NCI-H2196 (cell line): ENCODE results near the gene RAB11FIP5.
"Not testable (repeated sequence)": the region's sequence is repeated elsewhere in the genome, so short reads cannot be mapped to it uniquely, and the experiment has no call there.

Experiments
- DNase-seq: peaks from one replicate; lab custom pipeline; 2025; ENCODE audit not compliant: unreplicated experiment; lab: John Stamatoyannopoulos, UW

Gene RAB11FIP5

DNA sequence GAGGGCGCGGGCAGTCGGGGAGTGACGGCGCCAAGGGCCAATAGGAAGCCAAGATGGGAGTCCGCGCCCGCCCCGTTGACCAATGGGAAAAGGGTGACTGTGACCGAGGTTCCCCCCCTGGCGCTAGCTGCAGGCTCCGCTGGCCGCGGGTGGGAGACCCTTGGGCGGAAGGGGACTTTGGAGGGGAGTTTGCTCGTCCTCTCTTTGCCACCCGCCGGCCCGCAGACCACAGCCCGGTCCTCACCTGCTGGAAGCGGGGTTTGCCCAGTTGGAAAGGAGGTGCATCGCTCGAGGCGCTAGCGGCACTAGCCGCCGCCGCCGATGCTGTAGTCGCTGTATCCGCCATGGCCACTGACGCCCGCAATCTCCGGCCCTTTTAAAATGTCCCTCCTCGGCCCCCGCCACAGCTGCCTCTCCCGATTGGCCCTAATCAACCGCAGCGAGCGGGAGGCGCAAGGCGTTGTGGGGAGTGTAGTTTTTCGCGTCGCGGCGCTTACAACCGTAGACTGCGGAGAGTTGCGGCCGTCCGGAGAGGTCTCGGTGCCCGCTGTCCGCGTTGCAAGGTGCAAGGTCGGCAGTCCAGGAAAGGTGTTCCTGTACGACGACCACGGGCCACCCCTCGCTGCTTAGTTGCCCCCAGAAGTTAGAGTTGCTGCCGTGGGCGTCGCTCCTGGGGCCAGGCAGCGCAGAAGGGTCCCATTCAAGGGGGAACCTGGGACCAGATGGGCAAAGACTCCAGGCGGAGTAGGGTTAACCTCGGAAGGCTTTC is 41.2 kb downstream of the RAB11FIP5 start, which contains the start of gene SFXN5:
Gene SFXN5, minus strand, starts transcription at position 353 of the 769 bp plus-strand sequence. Its CDS starts 7 bp downstream, at position 346.
- DNase-seq = peak; percentile 77

- DNase-seq = no peak
Observed at GRCh38 chr2:73070643-73071359, 41.9 kb downstream of the RAB11FIP5 start.

DNA sequence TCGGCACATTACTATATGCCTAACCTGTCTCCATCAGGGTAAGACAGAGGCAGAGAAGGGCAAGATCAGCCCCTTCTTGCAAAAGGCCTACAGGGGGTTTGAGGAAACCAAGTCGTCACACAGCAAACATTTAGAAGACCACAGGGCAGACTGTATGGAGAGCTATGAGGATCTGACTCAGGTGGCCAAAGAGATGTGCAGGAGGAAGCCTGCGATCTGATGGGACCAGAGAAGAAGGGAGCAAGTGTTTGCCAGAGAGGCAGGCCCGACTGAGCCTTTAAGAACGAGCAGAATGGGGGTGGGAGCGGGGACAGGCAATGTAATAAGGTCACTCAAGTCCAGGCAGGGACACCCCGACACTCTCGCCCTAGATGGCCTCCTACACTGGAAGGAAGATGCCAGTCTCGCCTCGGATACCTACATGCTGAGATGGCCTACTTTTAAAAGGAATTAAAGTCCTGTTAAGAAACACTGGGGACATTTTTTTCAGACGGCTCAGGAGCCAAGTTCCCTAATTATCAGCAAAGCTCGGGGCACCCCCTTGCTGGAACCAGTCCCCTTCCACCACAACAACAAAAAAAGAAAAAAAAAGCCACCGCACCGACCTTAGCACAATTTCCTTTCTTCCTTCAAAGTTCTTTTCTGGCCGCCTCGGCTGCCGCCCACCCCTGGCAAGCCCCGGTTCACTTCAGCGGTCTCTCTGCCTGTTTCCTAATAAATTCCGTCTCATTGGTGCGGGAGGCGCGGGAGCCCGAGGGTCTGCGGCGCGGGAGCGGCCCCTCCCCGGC is 42.7 kb downstream of the RAB11FIP5 start:
- no peak for DNase-seq

GRCh38 chr2:73069041-73069854 is 43.5 kb downstream of the RAB11FIP5 start:
- no peak for DNase-seq

GRCh38 chr2:73068147-73068546 is 44.6 kb downstream of the RAB11FIP5 start:
- DNase-seq = no peak

- DNase-seq = no peak
Observed at GRCh38 chr2:73067043-73067442, 45.7 kb downstream of the RAB11FIP5 start.

DNA sequence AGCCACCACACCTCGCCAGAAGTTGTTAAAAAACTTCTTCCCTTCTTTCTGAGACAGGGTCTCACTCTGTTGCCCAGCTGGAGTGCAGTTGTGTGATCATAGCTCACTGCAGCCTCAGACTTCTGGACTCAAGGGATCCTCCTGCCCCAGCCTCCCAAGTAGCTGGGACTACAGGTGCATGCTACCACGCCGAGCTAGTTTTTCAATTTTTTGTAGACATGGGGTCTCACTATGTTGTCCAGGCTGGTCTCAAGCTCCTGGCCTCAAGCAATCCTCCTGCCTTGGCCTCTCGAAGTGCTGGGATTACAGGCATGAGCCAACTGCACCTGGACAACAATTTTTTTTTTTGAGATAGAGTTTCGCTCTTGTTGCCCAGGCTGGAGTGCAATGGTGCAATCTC is 47.7 kb downstream of the RAB11FIP5 start:
- not testable (repeated sequence) for DNase-seq

DNA sequence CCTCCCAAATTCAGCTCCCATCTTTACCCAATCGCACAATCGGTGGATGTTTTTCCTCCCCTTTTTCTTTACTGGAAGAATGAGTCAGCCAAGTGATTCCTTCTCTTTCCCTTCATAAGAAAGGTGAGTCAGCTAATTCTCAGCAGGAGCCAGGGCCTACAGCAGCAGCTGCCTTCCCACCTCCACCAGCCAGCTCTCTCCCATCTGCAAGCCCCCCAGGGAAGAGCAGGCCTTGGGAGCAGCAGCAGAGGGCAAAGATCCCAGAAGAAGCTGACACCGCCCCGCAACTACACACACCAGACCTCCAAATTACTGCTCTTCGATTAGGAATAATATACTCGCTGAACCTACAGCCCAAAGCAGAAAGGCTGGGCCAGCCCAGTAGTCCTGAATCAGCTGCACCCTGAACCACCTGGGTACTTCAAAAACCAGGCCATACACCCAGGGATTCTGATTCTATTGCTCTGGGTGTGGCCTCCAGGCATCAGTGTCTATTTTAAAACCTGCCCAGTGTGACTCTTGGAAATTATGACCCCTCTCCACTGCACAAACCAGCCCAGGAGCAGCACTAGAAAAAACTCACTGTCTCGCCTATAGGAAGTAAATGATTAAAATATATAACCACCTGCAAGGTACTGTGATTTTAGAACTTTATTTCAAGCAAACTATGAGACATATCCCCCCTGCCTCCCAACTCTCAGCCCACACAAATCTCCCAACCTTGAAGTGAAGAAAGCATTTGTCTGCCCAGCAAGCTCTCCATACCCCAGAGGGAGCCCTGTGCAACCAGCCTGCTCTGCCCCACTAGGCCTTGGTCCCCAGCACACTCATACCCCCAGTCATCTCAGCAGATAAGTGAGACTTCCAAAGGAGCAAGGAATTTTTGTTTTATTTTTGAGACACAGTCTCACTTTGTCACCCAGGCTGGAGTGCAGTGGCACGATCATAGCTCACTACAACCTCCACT is 48.6 kb downstream of the RAB11FIP5 start:
- DNase-seq = peak; percentile 3

GRCh38 chr2:73063472-73063871 is 49.3 kb downstream of the RAB11FIP5 start:
- no peak for DNase-seq

GRCh38 chr2:73059106-73059505 is 53.6 kb downstream of the RAB11FIP5 start:
- DNase-seq = no peak

GRCh38 chr2:73054980-73055379 is 57.8 kb downstream of the RAB11FIP5 start:
- DNase-seq = no peak

- DNase-seq = no peak
Observed at GRCh38 chr2:73053316-73054114, 59.2 kb downstream of the RAB11FIP5 start.

DNA sequence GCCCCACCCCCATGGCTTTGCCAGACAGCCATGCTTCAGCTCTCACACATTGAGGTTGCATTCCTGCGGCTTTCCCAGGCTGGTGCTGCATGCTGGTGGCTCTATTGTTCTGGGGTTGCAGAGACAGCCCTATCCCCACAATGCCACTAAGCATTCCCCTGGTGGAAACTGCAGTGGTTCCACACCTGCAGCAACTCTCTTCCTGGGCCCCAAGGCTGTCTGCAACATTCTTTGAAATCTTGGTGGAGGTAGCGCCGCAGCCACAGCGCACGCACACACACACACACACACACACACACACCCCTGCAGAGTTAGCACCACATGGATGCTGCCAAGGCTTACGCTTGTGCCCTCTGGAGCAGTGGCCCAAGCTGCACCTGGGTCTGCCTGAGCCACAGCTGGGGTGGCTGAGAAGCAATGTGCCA is 62.6 kb downstream of the RAB11FIP5 start:
- DNase-seq = no peak

GRCh38 chr2:73043929-73044832 is 68.6 kb downstream of the RAB11FIP5 start:
- no peak for DNase-seq

DNA sequence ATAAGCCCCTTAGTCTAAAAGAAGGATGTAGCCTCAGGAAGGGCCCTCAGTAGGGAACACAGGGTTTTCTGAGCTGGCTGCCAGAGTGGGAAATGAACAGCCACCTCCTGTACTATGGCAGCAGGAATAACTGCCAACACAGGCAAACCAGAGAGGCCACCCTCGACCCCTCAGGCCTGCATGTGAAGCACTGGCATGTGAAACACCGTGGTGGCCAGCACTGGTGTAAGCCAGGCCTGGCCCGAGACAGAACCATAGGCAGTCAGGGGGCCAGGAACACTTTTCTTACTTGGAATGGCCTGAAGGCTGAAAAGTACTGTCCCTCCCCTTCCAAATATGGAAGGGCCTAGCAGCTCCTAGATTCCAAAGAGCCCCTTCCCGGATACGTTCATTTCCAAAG is 69.5 kb downstream of the RAB11FIP5 start:
- DNase-seq = no peak

DNA sequence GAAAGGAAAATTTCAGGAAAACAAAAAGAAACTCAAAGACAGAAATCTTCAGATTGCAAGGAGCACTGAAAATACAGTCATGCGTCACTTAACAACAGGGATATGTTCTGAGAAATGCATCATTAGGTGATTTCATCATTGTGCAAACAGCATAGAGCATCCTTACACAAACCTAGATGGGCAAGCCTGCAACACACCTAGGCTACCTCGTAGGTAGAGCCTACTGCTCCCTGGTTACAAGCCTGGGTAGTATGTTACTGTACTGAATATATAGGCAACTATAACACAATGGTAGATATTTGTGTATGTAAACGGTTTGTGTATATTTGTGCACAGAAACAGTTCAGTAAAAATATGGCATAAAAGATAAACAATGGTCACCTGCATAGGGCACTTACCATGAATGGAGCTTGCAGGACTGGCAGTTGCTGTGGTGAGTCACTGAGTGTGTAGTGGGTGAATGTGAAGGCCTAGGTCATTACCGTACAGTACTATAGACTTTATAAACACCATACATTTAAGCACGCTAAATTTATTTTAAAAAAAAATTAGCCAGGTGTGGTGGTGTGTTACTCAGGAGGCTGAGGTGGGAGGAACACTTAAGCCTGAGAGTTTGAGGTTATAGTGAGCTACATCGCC is 74.7 kb downstream of the RAB11FIP5 start:
- DNase-seq = no peak

GRCh38 chr2:73036766-73037165 is 76.0 kb downstream of the RAB11FIP5 start:
- no peak for DNase-seq
